NT2/D1 (cell line): ENCODE results near the gene GCLM.

ENCODE experiments used
- DNase-seq: peaks from one replicate; pipeline ENCODE4 v3.0.0-alpha.2; 2011; ENCODE audit warnings: low read depth, low spot score
- H3K27me3 ChIP-seq: 2 replicates; pipeline ENCODE4 v1.6.0; 2011; ENCODE audit warnings: mild to moderate bottlenecking; ENCODE audit not compliant: insufficient read length, insufficient read depth
- H3K36me3 ChIP-seq: 2 replicates; pipeline ENCODE4 v1.6.1; 2011; ENCODE audit warnings: mild to moderate bottlenecking, low read length, mixed read lengths; ENCODE audit not compliant: insufficient read depth, insufficient read length
- H3K4me1 ChIP-seq: 2 replicates; pipeline ENCODE4 v1.5.1; 2011; ENCODE audit not compliant: insufficient read depth, insufficient read length
- H3K4me3 ChIP-seq: 2 replicates; pipeline ENCODE4 v1.5.1; 2011; ENCODE audit warnings: low read depth; ENCODE audit not compliant: insufficient read length
- H3K9ac ChIP-seq: 2 replicates; pipeline ENCODE4 v1.6.0; 2011; ENCODE audit warnings: low read depth; ENCODE audit not compliant: insufficient read length
- H3K9me3 ChIP-seq: 2 replicates; pipeline ENCODE4 v1.5.1; 2011; ENCODE audit warnings: mild to moderate bottlenecking, low read length; ENCODE audit not compliant: insufficient read depth
- SUZ12 ChIP-seq: IDR thresholded peaks from 2 replicates; pipeline ENCODE4 v1.6.1; 2011; ENCODE audit not compliant: insufficient read length, insufficient read depth; ENCODE audit errors: extremely low read depth
- YY1 ChIP-seq: IDR thresholded peaks from 2 replicates; pipeline ENCODE4 v1.6.1; 2011; ENCODE audit not compliant: insufficient read length, insufficient read depth
- ZNF274 ChIP-seq: IDR thresholded peaks from 2 replicates; pipeline ENCODE4 v1.6.1; 2011; ENCODE audit warnings: mild to moderate bottlenecking, low read depth, low read length

The GCLM gene

DNA sequence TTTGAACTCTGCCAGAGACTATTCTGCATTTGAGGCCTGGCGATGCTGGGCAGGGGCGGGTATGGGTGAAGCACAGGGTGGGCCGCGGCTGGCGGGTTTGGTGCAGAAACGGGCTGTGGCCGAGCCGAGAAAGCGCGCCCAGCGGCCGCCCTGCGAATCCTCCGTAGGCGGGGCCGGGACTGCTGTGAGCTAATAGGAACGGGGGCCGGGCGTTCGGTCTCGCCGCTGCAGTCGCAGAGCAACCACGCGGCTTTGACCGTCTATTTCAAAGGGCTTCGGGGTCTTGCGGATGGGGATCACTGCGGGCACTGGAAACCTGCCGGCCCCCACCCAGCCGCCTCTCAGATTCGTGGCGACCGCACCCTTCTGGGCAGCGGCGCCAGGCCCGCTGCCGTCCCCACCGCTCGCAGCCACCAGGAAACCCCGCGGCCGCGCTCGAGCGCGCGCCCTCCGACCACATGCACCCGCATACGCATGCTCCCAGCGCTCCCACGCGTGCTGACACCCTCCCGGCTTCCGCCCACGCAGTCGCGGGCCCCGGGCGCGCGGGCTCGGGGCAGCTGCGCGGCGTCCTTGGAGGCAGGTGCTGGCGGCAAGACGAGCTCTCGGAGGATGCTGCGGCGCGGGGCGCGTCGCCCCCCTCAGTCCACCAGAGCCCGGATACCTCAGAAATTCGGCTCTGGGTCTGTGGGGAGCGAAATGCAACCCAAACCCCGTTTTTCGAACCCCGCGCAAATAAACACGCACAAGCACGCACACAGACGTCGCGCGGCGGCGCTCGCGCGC is 62.8 kb downstream of the GCLM start:
- H3K9ac ChIP-seq, result peak overlapping the region; percentile 92
- peaks cover 17% of the 10 kb centered on the region for H3K9me3 ChIP-seq
- H3K4me3 ChIP-seq, result peak overlapping the region; percentile 89
- no peaks in the 10 kb centered on the region for H3K27me3 ChIP-seq
- TF ChIP-seq ZNF274, result no peak
- TF ChIP-seq SUZ12, result no peak
- no peak for TF ChIP-seq YY1
- H3K4me1 ChIP-seq, result peaks cover 3% of the 10 kb centered on the region
- DNase-seq, result peak; percentile 82
- peaks cover 12% of the 10 kb centered on the region for H3K36me3 ChIP-seq

DNA sequence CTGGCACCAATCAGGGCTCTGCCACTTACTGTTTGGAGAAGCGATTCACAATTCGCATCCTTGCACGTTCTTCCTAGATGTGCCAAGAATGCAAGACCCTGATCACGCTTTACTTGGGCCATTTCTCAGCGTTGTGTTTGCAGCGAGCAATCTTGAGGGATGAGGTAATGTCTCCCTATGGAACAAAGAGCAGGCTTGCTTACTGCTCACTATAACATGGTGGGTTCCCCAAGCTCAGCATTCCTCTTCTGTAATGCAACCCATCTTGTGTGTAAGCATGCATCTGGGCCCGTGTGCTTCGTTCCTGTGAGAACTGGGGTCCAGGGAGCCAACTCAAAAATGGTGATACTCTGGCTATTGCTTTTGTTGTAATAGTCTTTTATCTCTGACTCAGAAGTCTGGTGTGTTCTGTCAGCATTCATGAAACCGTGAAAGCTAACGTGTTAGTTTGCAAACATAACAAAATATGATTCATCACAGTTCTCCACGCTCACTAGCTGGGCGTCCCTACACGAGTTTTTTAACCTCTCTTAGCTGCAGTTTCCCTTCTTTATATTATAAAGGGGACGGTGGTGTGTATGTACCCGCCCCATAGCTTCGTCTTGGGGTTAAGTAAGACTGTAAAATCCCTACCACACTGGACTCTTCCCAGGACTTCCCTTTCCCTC is 63.6 kb downstream of the GCLM start:
- peaks cover 3% of the 10 kb centered on the region for H3K4me1 ChIP-seq
- no peak for TF ChIP-seq SUZ12
- TF ChIP-seq YY1, result no peak
- no peak for TF ChIP-seq ZNF274
- H3K36me3 ChIP-seq, result peaks cover 14% of the 10 kb centered on the region
- H3K27me3 ChIP-seq, result no peaks in the 10 kb centered on the region
- peaks cover 17% of the 10 kb centered on the region for H3K9me3 ChIP-seq
- DNase-seq, result peak; percentile 54
- peak overlapping the region; percentile 92 for H3K9ac ChIP-seq
- peak overlapping the region; percentile 89 for H3K4me3 ChIP-seq

DNA sequence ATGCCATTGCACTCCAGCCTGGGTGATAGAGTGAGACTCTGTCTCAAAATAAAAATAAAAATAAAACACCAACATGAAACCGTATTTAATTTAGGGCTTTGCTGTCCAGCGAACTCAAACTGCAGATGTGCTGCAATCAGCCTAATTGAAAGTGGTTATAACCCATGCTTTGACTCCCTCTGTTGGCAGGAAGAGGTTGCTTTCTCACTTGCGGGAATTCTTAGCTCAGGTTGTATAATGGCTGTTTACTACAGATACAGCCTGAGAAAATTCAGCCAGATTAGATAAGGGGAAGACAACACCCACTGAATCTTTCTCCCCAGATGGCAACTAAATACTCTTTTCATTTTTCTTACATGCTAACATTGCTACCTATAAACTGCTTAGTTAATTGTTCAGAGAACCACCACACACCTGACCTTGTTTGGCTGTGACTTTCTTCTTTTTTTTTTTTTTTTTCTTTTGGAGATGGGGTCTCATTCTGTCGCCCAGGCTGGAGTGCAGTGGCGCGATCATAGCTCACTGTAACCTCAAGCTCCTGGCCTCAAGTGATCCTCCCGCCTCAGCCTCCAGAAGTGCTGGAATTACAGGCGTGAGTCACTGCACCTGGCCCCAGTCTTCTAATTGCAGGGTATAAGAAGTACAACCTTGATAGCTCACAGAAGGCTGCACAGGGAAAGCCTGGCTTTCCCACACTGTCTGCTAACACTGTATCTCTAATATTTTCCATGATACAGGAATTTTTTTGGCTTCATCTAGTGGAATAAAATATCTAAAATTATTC is 64.8 kb downstream of the GCLM start:
- peaks cover 3% of the 10 kb centered on the region for H3K4me1 ChIP-seq
- peak; percentile 63 for DNase-seq
- TF ChIP-seq SUZ12 (no peak), ZNF274 (no peak), YY1 (no peak)
- H3K9ac ChIP-seq, result no peak overlapping the region
- H3K27me3 ChIP-seq, result no peaks in the 10 kb centered on the region
- H3K36me3 ChIP-seq, result peaks cover 14% of the 10 kb centered on the region
- H3K4me3 ChIP-seq, result no peak overlapping the region
- peaks cover 5% of the 10 kb centered on the region; the same call in 1 of the 2 replicates for H3K9me3 ChIP-seq

DNA sequence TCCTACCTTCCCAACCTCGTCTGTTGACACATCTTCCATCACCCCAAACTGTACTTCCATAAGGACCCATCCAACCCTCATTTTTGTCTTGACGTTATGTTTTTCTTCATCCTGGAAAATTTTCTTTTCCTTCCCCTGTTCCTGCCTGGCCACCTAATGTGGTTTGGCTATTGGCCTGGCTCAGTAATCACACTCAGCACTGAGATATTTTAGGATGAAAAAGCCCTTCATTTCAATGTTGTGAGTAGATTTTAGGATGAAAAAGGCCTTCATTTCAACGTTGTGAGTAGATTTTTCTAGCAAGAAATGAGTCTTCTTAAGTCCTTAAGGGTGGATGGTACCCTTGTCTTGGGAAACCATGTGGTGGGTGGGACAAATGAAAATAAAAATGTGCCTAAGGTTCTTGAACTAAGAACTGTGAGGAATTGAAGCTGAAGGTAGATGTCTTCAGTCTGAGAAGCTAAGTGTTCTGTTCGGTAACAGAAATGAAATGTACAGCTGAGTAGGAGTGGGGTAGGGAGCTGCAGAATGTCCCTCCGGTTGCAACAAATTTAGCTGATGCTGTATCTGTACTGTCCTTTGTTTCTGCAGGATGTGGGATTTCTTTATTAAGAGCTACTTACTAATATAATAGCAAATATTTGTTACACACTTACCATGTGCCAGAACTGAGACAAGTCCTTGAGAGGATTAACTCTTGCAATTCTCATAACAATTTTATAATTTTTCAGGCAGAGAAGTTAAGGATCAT is 66.3 kb downstream of the GCLM start:
- no peak overlapping the region for H3K9ac ChIP-seq
- H3K9me3 ChIP-seq, result peaks cover 5% of the 10 kb centered on the region; the same call in 1 of the 2 replicates
- peaks cover 3% of the 10 kb centered on the region for H3K4me1 ChIP-seq
- no peak overlapping the region for H3K4me3 ChIP-seq
- H3K36me3 ChIP-seq, result peaks cover 18% of the 10 kb centered on the region
- H3K27me3 ChIP-seq, result no peaks in the 10 kb centered on the region
- no peak for DNase-seq
- TF ChIP-seq ZNF274 (no peak), YY1 (no peak), SUZ12 (no peak)

DNA sequence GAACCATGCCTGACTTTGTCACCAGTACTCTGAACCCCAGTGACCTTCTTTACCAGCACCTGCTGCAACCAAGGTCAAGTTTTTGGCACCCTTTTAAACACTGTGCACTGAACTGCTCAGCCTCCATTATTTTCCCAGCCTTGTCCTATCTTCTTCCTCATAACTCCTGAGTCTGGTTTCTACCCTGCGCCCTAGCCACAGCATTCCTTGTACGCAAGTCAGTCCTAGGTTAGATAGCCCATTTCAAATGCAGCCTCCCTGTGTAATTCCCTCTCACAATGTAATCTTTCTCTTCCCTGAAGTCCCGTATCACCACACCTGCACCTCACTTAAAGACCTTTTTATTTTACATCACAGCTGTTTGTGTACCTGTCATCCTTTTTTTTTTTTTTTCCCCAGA is 67.5 kb downstream of the GCLM start:
- no peak for DNase-seq

DNA sequence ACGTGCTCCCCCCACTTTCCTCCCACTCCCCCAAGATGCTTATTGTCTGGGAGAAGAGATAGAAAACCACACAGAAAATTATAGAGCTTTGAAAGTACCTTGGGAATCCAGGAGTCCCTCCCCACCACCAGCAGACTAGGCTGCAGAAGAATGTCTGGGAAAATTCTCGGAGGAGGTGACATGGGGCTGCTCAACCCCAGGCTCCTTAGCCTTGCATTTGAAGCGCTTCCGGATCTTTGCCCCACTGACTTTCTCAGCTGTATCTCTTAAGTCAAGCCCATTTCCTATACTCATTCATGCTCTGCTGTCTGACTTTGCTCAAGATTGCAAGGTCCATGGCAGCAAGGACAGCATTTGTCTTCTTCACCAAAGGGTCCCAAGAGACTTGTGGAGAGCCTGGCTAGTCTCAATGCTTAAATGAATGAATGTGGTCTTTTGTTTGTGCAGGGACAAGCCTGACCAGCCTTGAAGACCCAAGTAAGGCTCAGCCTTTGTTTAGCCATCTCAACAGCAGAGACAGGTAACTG is 68.2 kb downstream of the GCLM start:
- no peak for DNase-seq
- no peaks in the 10 kb centered on the region for H3K27me3 ChIP-seq
- TF ChIP-seq ZNF274 (no peak), SUZ12 (no peak), YY1 (no peak)
- H3K9ac ChIP-seq, result no peak overlapping the region
- peaks cover 27% of the 10 kb centered on the region for H3K36me3 ChIP-seq
- H3K4me3 ChIP-seq, result no peak overlapping the region
- peaks cover 18% of the 10 kb centered on the region; the same call in 1 of the 2 replicates for H3K9me3 ChIP-seq
- H3K4me1 ChIP-seq, result peaks cover 3% of the 10 kb centered on the region

More for the DNA sequence above, 67.5 kb downstream of the GCLM start:
- H3K9ac ChIP-seq, result no peak overlapping the region
- H3K27me3 ChIP-seq, result no peaks in the 10 kb centered on the region
- H3K36me3 ChIP-seq, result peaks cover 27% of the 10 kb centered on the region
- H3K4me3 ChIP-seq, result no peak overlapping the region
- TF ChIP-seq ZNF274 (no peak), YY1 (no peak), SUZ12 (no peak)
- peaks cover 3% of the 10 kb centered on the region for H3K4me1 ChIP-seq
- peaks cover 15% of the 10 kb centered on the region; the same call in 1 of the 2 replicates for H3K9me3 ChIP-seq
